ENCODE results near the gene EPS8L2. TPM values are rescaled to one million over a fixed set of nuclear protein-coding genes. Genes with fewer than 3 reads are reported as not detected.

EPS8L2 gene
- total and polyA plus RNA-seq, 9 of the 15 experiments (the other 6 are each of a cell fraction or from before 2014, with no cell fraction given): 0.75 to 17.0 (median 3.7) TPM

DNA sequence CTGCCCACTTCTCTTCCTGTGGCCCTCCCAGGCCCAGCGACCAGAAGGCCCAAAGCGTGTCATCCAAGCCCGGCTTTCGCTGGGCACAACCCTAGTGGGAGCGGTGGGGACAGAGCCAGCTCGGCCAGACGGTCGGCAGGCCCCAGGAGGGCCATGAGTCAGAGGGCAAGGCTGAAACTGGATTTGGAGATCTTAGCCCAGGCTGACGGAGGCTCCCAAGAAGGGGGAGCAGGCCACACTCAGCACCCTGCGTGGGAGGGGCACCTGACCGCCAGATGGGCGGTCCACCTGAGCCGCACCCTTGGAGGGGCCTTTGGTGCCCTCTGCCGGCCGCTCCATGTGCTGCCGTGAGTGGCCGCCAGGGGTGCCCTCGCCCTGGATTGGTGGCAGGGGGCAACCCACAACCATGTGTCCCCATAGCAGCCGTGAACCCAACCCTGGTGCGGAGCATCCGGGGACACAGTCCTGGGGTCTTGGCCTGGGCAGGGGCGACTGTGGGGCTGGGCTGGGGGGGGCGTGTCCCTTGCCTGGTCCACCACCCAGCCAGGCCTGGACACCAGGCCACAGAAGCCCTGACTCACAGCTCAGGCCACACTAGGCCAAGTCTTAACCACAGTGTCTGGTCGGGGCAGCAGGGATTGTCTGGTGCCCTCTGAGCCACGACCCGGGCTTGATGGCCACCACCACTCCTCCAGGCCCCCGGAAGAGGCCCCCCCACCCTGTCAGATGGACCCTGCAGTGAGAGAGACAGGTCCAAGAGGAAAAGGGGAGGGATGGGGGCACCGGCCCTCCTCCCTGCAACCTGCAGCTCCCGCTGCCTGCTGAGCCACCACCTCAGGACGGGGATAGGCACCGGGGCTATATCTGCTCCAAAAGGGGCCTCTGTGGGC, 22.1 kb downstream of the EPS8L2 start (continued):
- TF ChIP-seq CTBP1 (IDR thresholded peaks at IDR 0.05; ENCODE audit: borderline replicate concordance) (peak; percentile 97), AFF1 (IDR thresholded peaks at IDR 0.05; ENCODE audit: low read depth in 1 of 2, partially characterized antibody in 2 of 2) (no peak), ZBTB2 (IDR thresholded peaks at IDR 0.05) (peak; percentile 33; the same call in 1 of the 2 replicates), BCOR (IDR thresholded peaks at IDR 0.05) (0 out of 2 replicates have a peak, but pooled peaks have one; percentile 40), ZFX (CRISPR knock-in tag; IDR thresholded peaks at IDR 0.05) (peak; percentile 81), CBFA2T3 (IDR thresholded peaks at IDR 0.05) (peak; percentile 55), KLF1 (tag; IDR thresholded peaks at IDR 0.05) (peak; percentile 92; the same call in 1 of the 2 replicates), TCF3 (CRISPR knock-in tag; IDR thresholded peaks at IDR 0.05) (peak; percentile 56), NCOR1 (IDR thresholded peaks at IDR 0.05) (peak; percentile 40), EP400 (IDR thresholded peaks at IDR 0.05) (peak; percentile 64), PTBP1 (IDR thresholded peaks at IDR 0.05; ENCODE audit: low read depth, low read length) (no peak), E2F6 (IDR thresholded peaks at IDR 0.05; ENCODE audit: borderline replicate concordance in 1 of 2, extremely low read depth in 1 of 2, insufficient read depth in 1 of 2, insufficient read length in 1 of 2, low read depth in 1 of 2, low read length in 1 of 2, poor library complexity in 1 of 2, severe bottlenecking in 1 of 2) (peak in 1 of 2 experiments; percentile 38), CXXC5 (CRISPR knock-in tag; IDR thresholded peaks at IDR 0.05) (peak; percentile 55), FOXA3 (CRISPR knock-in tag; conservative IDR thresholded peaks at IDR 0.05 in 1 of 2, IDR thresholded peaks at IDR 0.05 in 1 of 2) (peak in 1 of 2 experiments; percentile 33; a peak in 1 of 4 replicates), SOX6 (IDR thresholded peaks at IDR 0.05) (peak; percentile 52; the same call in 1 of the 2 replicates), ETV6 (IDR thresholded peaks at IDR 0.05; ENCODE audit: borderline replicate concordance in 1 of 2, low read depth in 2 of 2, low read length in 1 of 2) (peak in 1 of 2 experiments; percentile 28; a peak in 1 of 4 replicates), ETV6 (CRISPR knock-in tag; IDR thresholded peaks at IDR 0.05; ENCODE audit: borderline replicate concordance) (no peak), EGR1 (conservative IDR thresholded peaks at IDR 0.05) (peak; percentile 96), TEAD1 (CRISPR knock-in tag; IDR thresholded peaks at IDR 0.05) (peak; percentile 69 to 73; a peak in 3 of 4 replicates), PCBP1 (IDR thresholded peaks at IDR 0.05; ENCODE audit: low read depth, low read length, poor library complexity, severe bottlenecking) (peak; percentile 78)
